GM12874 (cell line): ENCODE results near the gene KSR2.

Experiments
- CTCF ChIP-seq: IDR thresholded peaks from 2 replicates; pipeline ENCODE4 v1.5.1; 2011; ENCODE audit warnings: low read depth, mild to moderate bottlenecking, control low read depth, low read length, moderate library complexity; ENCODE audit not compliant: insufficient read depth

KSR2 gene

GRCh38 chr12:117876436-117876816 is 92.4 kb downstream of the KSR2 start:
- no peak for TF ChIP-seq CTCF

- no peak for TF ChIP-seq CTCF
These were observed 92.9 kb downstream of the KSR2 start for GRCh38 chr12:117875744-117876435.

GRCh38 chr12:117874842-117875434 is 93.9 kb downstream of the KSR2 start:
- TF ChIP-seq CTCF, result peak; percentile 81

GRCh38 chr12:117872546-117873169 is 96.1 kb downstream of the KSR2 start:
- no peak for TF ChIP-seq CTCF

- TF ChIP-seq CTCF, result no peak
These were observed 99.2 kb downstream of the KSR2 start for GRCh38 chr12:117869551-117869950.

- TF ChIP-seq CTCF, result no peak
These were observed 101.4 kb downstream of the KSR2 start for GRCh38 chr12:117867348-117867747.

GRCh38 chr12:117865505-117865904 is 103.3 kb downstream of the KSR2 start:
- TF ChIP-seq CTCF, result no peak
